ENCODE measurements around the gene HCN2.
"Not testable (repeated sequence)": the region's sequence is repeated elsewhere in the genome, so short reads cannot be mapped to it uniquely, and the experiment has no call there.

HCN2 gene

GRCh38 chr19:620166-620862 lies 30.6 kb downstream of the HCN2 start:
- DNase-seq (ENCODE audit: low read depth, low spot score): no peak

DNA sequence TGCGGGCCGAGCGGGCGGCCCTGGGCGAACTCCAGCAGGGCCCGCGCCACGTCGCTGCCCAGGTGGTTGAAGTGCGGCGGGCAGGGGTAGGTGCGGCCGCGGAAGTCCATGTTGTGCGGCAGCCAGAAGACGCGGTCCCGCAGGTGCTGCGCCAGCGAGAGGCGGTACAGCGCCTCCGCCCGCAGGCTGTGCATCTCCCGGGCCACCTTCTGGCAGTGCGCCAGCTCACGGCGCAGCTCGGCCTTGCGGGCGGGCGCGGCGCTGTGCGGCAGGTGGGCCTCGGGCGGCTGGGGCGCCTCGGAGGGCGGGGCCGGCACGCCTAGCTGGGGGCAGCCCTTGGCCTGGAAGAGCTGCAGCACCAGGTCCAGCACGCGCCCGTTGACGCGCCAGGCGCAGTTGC lies 31.5 kb downstream of the HCN2 start:
- not testable (repeated sequence) for DNase-seq (ENCODE audit: low read depth, low spot score)

DNA sequence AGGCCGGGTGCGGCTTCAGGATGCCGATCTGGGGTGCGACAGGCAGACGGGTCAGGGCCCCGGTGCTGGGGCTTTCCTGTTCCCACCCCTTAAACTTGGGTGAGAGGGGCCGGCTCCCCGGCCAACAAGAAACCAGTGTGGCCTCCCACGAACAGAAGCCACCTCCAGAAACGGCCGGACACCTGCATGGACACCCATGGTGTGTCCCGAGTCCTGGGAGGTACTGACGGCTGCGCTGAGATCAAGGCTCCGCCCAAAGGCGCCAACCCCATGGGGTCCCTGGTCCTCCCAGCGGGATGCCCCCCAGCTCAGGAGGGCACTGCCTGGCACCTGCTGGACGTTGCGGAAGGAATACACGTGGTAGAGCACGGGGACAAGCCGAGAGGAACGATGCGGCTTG lies 32.1 kb downstream of the HCN2 start:
- DNase-seq (ENCODE audit: low read depth, low spot score): no peak

- no peak for DNase-seq (ENCODE audit: low read depth, low spot score)
These were observed 33.0 kb downstream of the HCN2 start for GRCh38 chr19:622666-623065.

- no peak for DNase-seq (ENCODE audit: low read depth, low spot score)
These were observed 33.7 kb downstream of the HCN2 start for GRCh38 chr19:623175-623916.

DNA sequence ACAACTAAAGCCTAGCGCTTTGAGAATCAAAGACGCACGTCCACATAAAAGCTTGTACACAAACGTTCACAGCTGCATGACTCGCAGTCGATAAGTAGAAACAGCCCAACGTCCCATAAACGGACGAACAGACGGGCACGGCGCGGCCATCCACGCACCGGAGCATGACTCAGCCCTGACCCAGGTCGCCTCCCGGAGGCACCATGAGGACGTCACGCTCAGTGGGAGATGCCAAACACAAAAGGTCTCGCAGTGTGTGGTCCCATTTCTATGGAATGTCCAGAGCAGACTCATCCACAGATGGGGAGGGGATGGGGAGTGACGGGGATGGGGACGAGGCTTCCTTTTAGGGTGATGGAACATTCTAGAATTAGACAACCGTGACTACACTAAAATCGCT lies 34.3 kb downstream of the HCN2 start:
- DNase-seq (ENCODE audit: low read depth, low spot score): peak; percentile 98

- no peak for DNase-seq (ENCODE audit: low read depth, low spot score)
These were observed 34.9 kb downstream of the HCN2 start for GRCh38 chr19:624433-625109.

GRCh38 chr19:625257-625656 lies 35.6 kb downstream of the HCN2 start:
- DNase-seq (ENCODE audit: low read depth, low spot score): no peak

GRCh38 chr19:626566-626965 lies 36.9 kb downstream of the HCN2 start:
- not testable (repeated sequence) for DNase-seq (ENCODE audit: low read depth, low spot score)

- no peak for DNase-seq (ENCODE audit: low read depth, low spot score)
These were observed 38.5 kb downstream of the HCN2 start for GRCh38 chr19:628168-628567.

DNA sequence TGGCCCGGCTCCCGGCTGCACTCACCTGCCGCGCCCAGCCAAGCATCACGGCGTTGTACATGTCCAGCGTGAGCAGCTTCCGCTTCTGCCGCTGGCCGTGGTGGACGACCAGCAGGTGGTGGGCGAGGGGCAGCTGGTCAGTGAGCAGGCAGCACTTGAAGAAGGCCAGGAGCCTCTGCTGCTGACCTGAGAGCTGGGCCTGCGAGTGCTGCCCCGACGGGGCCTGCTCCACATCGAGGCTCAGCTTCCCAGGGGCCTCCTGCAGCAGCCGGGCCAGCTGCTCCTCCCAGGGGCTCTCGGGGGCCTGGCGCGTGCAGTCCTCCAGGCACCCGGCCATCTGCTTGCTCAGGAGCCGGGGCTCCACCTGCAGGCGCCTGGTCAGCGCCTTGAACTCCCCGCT lies 39.8 kb downstream of the HCN2 start:
- DNase-seq (ENCODE audit: low read depth, low spot score): not testable (repeated sequence)

- DNase-seq (ENCODE audit: low read depth, low spot score): no peak
These were observed 40.5 kb downstream of the HCN2 start for GRCh38 chr19:629961-630714.

DNA sequence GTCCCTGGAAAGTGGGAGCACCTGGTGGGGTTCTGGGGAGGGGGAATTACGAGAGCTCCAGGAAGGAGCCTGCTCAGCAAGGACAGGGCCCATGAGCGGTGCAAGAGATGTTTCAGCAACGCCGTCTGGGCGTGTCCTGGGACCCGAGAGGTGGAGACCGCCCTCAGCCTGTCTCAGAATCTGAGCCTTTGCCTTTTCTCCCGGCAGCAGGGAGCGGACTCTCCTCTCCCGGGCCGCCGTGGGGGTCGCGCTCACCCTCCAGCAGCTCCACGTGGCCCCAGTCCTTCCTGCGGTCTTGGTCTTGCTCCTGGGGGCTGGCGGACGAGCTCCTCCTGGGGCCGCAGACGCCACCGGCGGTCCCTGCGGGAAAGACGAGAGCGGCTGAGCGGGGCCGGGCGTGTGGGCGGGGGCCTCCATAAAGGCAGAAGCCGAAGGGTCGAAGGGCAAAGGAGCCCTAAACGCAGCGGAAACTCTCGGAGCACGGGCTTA lies 42.9 kb downstream of the HCN2 start:
- no peak for DNase-seq (ENCODE audit: low read depth, low spot score)

DNA sequence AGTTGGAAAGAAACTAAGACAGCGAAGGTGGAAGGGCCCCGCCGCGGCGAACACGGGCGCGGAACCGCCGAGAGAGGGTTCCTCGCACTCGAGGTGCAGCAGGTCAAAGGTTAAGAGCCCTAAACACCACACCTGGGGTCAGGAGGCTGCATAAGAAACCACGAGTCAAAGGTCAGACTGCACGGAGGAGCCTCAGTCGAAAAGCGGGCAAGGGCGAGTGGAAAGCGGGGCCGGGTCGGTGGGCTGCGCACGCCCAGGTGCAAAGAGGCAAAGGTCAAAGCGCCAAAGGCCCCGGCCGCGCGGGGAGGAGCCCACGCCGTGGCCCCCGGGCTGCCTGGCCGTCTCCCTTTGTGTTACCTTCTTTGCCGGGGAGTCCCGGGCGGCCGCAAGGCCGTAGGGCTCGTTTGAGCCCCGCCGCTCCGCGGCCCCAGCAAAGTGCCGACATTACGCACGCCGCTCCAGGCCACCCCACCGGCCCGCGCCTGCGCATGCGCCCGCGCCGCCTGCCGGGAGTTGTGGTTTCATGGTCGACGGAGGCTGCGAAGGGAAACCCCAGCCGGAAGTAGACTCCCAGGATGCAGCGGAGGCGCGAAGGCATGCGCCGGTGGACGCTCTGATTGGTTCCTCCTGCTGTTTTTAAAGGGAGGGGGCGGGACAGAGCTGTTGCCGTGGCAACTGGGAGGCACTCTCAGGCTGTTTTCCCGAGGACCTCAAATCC lies 43.5 kb downstream of the HCN2 start, which contains the start of gene POLRMT:
Gene POLRMT (minus strand): TSS at position 470 of the 718 bp plus-strand sequence. CDS start 25 bp downstream, at position 445.
- peak; percentile 98 for DNase-seq (ENCODE audit: low read depth, low spot score)

DNA sequence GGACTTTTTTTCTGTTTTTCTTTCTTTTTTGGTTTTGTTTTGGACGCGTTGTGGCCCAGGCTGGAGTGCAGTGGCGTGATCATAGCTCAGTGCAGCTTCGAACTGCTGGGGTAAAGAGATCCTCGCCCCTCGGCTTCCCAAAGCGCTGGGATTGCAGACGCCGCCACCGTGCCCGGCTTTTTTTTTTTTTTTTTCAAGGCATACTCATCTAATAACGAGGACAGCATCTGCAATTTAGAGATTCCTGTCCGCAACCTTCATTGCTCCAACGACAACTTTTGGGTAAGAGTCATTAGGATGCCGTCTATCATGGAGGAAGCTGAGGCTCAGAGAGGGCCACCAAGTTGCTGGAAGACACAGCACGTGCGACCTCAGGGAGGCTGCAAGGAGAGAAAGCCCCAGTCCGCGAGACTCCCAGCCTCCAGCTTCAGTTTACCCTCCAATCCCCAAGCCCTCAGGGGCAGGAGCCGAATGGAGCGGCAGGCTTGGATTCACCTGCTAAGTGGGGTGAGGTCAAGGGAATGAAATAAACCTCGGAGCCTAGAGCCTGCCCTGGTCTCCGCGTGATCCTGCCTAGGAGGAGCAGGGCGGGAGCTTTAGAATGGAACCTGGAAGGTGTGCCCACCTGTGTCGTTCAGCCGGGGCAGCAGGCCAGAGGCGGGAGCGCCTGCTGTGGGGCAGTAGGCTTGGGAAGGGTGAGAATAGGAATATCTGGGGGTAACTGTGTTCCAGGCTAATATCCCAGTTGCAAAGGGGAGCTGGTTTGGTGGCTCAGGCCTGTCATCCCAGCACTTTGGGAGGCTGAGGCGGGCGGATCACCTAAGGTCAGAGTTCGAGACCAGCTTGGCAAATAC lies 44.3 kb downstream of the HCN2 start:
- DNase-seq (ENCODE audit: low read depth, low spot score): no peak

DNA sequence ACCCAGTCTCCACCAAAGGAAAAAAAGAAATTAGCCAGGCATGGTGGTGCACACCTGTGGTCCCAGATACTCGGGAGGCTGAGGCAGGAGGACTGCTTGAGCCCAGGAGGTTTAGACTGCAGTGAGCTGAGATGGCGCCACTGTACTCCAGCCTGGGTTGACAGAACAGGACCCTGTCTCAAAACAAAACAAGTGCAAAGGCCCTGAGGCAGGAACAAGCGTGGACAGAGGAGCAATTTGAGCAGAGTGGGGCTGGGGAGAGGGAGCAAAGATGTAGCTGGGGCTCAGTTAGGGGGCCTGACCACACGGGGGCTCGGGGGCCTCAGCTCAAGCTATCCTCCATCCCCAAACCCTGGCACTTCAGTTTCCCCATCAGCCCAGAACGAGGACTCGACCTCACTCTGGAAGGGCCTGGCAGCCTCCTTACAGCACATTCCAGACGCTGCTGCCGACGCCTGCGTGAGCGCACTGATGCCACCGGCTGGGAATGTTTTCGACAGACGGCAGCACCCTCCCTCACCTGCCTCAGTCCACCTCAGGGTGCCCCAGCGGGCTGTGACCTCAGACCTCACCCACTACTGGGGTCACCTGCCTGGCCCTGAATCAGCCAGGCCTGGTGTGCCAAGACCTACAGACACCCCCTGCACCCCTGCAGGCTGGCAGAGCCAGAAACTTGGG lies 45.4 kb downstream of the HCN2 start:
- DNase-seq (ENCODE audit: low read depth, low spot score): no peak

DNA sequence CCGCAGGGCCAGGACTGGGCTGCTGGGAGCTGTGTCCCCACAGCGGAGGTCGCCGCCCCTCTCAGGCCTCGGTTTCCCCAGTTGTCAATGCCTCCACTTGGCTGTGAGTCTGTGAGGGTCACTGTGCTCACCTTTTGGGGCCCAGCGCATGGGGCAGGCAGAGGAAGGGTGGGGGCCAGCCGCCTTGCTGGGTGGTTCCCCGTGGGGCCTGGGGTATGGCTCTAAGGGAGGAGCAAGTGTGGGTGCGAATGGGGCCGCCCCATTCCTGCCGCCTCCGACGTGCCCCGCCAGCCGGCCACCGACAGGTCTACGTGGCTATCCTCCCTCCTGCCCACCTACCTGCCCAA lies 49.2 kb downstream of the HCN2 start:
- DNase-seq (ENCODE audit: low read depth, low spot score): no peak

GRCh38 chr19:639253-640160 lies 49.8 kb downstream of the HCN2 start, which contains the start of gene FGF22:
Gene FGF22 (plus strand): TSS chr19:639879. CDS start chr19:639926, 47 bp downstream.
- peak; percentile 40 for DNase-seq (ENCODE audit: low read depth, low spot score)

Data from smooth muscle cell of the brain vasculature (primary cell).